T-helper 22 cell (primary cell): ENCODE results near the gene KLHL26.

Experiments used
- DNase-seq: peaks from one replicate; pipeline ENCODE4 v3.0.0-alpha.2; 2020; ENCODE audit warnings: low read depth

The KLHL26 gene

GRCh38 chr19:18612772-18613588 is 23.8 kb upstream of the KLHL26 start, which contains the start of gene TMEM59L:
TSS of gene TMEM59L (plus strand) at chr19:18612870. CDS start at chr19:18612959, 89 bp downstream.
- DNase-seq = peak; percentile 42

GRCh38 chr19:18613589-18614234 is 23.1 kb upstream of the KLHL26 start:
- DNase-seq = no peak

- no peak for DNase-seq
Observed at GRCh38 chr19:18616023-18616422, 20.8 kb upstream of the KLHL26 start.

GRCh38 chr19:18617562-18617961 is 19.3 kb upstream of the KLHL26 start:
- DNase-seq = no peak

- DNase-seq = no peak
Observed at GRCh38 chr19:18618236-18618635, 18.6 kb upstream of the KLHL26 start.

- no peak for DNase-seq
Observed at GRCh38 chr19:18620311-18620710, 16.5 kb upstream of the KLHL26 start.

- no peak for DNase-seq
Observed at GRCh38 chr19:18620902-18621301, 15.9 kb upstream of the KLHL26 start.

- no peak for DNase-seq
Observed at GRCh38 chr19:18626906-18627305, 9.9 kb upstream of the KLHL26 start.

GRCh38 chr19:18629166-18630088 is 7.4 kb upstream of the KLHL26 start:
- DNase-seq = no peak

- DNase-seq = no peak
Observed at GRCh38 chr19:18633321-18633720, 3.5 kb upstream of the KLHL26 start.

- no peak for DNase-seq
Observed at GRCh38 chr19:18634612-18635297, 2.1 kb upstream of the KLHL26 start.

GRCh38 chr19:18635831-18636182 is 1.0 kb upstream of the KLHL26 start:
- no peak for DNase-seq

GRCh38 chr19:18636183-18636968 is 452 bp upstream of the KLHL26 start:
- DNase-seq = peak; percentile 96

GRCh38 chr19:18637673-18638630 is 1.1 kb downstream of the KLHL26 start:
- DNase-seq = no peak

GRCh38 chr19:18639706-18640243 is 2.9 kb downstream of the KLHL26 start:
- no peak for DNase-seq

- no peak for DNase-seq
Observed at GRCh38 chr19:18644196-18645034, 7.6 kb downstream of the KLHL26 start.

GRCh38 chr19:18645035-18645511 is 8.2 kb downstream of the KLHL26 start:
- no peak for DNase-seq
